GM12864 (cell line): ENCODE data around the gene KCNK1.

Experiments used
- DNase-seq: peaks from one replicate; pipeline ENCODE4 v3.0.0-alpha.2; 2011; ENCODE audit warnings: low read depth
- H3K4me3 ChIP-seq: 2 replicates; pipeline ENCODE4 v1.5.1; 2011; ENCODE audit warnings: mild to moderate bottlenecking, low read depth, low read length, control low read depth
- TF ChIP-seq, protein P1 (sequence below): IDR thresholded peaks from 2 replicates; pipeline ENCODE4 v1.5.1; 2011; ENCODE audit warnings: low read depth, mild to moderate bottlenecking, moderate library complexity, low read length, control low read depth, inconsistent platforms; ENCODE audit errors: missing control alignments

KCNK1 gene

DNA sequence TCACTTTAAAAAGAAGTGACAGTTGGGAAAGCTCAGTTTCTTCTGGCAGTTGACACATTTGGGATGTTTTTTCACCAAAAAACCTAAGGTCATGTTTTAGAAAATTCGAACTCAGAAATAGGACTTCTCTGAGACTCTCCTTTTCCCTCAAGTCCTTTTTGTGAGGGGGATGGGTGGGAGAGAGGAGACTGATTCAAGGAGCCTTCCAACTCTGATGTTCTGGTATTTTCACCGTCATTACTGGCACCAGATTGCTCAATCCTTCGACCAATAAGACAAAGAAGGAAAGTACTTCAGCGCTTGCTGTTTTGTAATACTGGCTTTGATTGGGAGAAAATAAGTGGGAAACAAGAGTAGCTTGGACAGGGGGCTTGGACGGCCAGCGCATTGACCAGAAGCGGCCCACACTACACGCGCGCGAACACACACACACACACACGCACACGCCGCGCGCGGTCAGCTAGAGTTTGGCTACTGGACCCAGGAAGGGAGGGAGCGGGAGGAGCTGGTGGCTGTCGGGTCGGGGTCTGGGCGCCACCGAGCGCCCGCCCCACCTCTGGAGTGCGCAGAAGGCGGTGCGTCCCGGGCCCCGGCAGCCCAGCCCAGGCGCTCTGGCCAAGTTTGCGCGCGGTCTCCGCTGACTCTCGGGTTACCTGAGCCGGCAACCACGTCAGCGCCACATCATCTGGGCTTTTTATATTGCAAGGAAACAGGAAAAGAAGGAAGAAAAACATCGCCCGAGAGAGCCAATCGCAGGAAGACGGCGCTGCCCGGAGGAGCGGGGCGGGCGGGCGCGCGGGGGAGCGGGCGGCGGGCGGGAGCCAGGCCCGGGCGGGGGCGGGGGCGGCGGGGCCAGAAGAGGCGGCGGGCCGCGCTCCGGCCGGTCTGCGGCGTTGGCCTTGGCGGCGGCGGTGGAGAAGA lies at the start of gene KCNK1:
KCNK1 (plus strand) TSS at position 855 of the 921 bp plus-strand sequence; CDS start at position 921, 66 bp downstream.
- H3K4me3 ChIP-seq, result peak within 1 kb of the TSS; percentile 53
- TF ChIP-seq, protein P1, sequence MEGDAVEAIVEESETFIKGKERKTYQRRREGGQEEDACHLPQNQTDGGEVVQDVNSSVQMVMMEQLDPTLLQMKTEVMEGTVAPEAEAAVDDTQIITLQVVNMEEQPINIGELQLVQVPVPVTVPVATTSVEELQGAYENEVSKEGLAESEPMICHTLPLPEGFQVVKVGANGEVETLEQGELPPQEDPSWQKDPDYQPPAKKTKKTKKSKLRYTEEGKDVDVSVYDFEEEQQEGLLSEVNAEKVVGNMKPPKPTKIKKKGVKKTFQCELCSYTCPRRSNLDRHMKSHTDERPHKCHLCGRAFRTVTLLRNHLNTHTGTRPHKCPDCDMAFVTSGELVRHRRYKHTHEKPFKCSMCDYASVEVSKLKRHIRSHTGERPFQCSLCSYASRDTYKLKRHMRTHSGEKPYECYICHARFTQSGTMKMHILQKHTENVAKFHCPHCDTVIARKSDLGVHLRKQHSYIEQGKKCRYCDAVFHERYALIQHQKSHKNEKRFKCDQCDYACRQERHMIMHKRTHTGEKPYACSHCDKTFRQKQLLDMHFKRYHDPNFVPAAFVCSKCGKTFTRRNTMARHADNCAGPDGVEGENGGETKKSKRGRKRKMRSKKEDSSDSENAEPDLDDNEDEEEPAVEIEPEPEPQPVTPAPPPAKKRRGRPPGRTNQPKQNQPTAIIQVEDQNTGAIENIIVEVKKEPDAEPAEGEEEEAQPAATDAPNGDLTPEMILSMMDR, result no peak
- no peak for DNase-seq

DNA sequence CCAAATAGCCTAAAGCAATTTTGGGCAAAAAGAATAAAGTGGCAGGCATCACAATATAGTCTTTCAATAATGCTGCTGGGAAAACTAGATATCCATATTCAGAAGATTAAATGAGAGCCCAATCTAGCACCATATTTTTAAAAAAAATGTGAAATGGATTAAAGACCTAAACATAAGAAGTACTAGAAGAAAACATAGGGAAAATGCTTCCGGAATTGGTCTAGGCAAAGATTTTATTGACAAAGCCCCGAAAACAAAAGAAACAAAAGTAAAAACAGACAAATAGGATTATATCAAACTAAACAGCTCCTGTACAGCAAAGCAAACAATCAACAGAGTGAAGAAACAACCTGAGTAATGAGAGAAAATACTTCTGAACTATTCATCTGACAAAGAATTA lies 48.6 kb upstream of the KCNK1 start:
- H3K4me3 ChIP-seq, result no peak overlapping the region
- TF ChIP-seq, protein P1, result no peak
- DNase-seq, result no peak

DNA sequence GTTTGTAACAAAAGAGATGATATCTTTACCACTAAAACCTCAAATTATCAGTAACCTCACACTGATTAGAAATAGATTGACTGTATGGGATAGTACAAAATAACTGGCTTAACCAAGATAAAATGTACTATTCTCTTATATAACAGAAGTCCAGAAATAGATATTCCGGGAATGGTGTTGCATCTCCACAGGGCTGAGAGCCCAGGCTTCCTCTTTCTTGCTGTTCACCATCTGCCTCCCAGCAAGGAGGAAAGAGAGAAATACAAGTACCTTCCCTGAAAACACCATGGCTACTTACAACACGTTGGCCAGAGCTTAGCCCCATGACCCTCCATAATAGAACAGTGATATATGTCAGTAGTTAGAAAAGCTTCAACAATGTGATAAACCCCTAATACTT lies 47.0 kb upstream of the KCNK1 start:
- no peak for DNase-seq
- no peak overlapping the region for H3K4me3 ChIP-seq
- TF ChIP-seq, protein P1, result no peak

GRCh38 chr1:233569636-233570035 lies 44.3 kb upstream of the KCNK1 start:
- DNase-seq, result no peak
- TF ChIP-seq, protein P1, result no peak
- no peak overlapping the region for H3K4me3 ChIP-seq

GRCh38 chr1:233570216-233570615 lies 43.7 kb upstream of the KCNK1 start:
- H3K4me3 ChIP-seq, result no peak overlapping the region

GRCh38 chr1:233570706-233571105 lies 43.2 kb upstream of the KCNK1 start:
- no peak overlapping the region for H3K4me3 ChIP-seq
- DNase-seq, result no peak
- TF ChIP-seq, protein P1, result no peak

More at GRCh38 chr1:233570216-233570615, 43.7 kb upstream of the KCNK1 start:
- TF ChIP-seq, protein P1, result no peak
- no peak for DNase-seq
